HG03520 (cell line): Measurements from ENCODE around the gene BCOR.

Source experiments
- ATAC-seq: cut with Tn5 transposase; IDR thresholded peaks from one replicate; pipeline ENCODE4 v1.9.1; 2021; ENCODE audit warnings: mild to moderate bottlenecking, moderate library complexity; ENCODE audit not compliant: unreplicated experiment

The BCOR gene

GRCh38 chrX:40116925-40117324 is 19.2 kb upstream of the BCOR start:
- ATAC-seq: no peak

GRCh38 chrX:40112996-40113395 is 15.2 kb upstream of the BCOR start:
- no peak for ATAC-seq

GRCh38 chrX:40111868-40112267 is 14.1 kb upstream of the BCOR start:
- ATAC-seq: no peak

- no peak for ATAC-seq
Observed at GRCh38 chrX:40109288-40110008, 11.7 kb upstream of the BCOR start.

GRCh38 chrX:40108959-40109287 is 11.2 kb upstream of the BCOR start:
- no peak for ATAC-seq

GRCh38 chrX:40108162-40108958 is 10.6 kb upstream of the BCOR start:
- no peak for ATAC-seq

GRCh38 chrX:40107291-40108161 is 9.8 kb upstream of the BCOR start:
- ATAC-seq: no peak

- ATAC-seq: no peak
Observed at GRCh38 chrX:40106676-40107290, 9.0 kb upstream of the BCOR start.

- ATAC-seq: no peak
Observed at GRCh38 chrX:40105835-40106675, 8.3 kb upstream of the BCOR start.

- ATAC-seq: no peak
Observed at GRCh38 chrX:40104985-40105834, 7.5 kb upstream of the BCOR start.

GRCh38 chrX:40104630-40104984 is 6.8 kb upstream of the BCOR start:
- no peak for ATAC-seq

- ATAC-seq: no peak
Observed at GRCh38 chrX:40103565-40104323, 6.0 kb upstream of the BCOR start.

- ATAC-seq: no peak
Observed at GRCh38 chrX:40102393-40103381, 4.9 kb upstream of the BCOR start.

GRCh38 chrX:40101430-40101802 is 3.7 kb upstream of the BCOR start:
- no peak for ATAC-seq

- no peak for ATAC-seq
Observed at GRCh38 chrX:40100537-40101429, 3.0 kb upstream of the BCOR start.

GRCh38 chrX:40100141-40100536 is 2.4 kb upstream of the BCOR start:
- ATAC-seq: no peak
